ENCODE data around the gene NSUN5.
A peak's percentile ranks its signal among the peaks of the same experiment; 100 is the strongest.
"Not testable (repeated sequence)": the region's sequence is repeated elsewhere in the genome, so short reads cannot be mapped to it uniquely, and the experiment has no call there.

Gene NSUN5

DNA sequence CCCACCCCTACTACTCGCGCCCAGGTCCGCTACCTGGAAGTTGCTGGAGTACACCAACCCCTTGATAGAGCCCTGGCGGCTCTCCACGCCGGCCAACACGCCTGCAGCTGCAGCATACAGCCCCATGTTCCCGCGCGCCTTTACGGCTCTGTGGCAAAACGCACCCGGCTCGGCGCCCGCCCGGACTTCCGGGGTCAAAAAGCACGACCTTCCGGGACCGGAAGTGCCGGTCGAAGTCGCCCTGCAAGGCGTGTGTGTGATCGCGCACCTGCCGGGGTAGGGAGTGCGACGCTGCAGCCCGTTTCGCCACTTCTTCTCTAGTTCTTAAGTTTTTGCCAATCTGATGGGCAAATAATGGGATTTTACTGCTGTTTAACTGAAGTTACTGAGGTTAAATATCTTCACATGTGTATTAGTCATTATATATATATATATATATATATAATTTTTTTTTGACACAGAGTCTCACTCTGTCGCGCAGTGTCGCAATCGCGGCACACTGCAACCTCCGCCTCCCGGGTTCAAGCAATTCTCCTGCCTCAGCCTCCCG is at the start of gene NSUN5:
Gene NSUN5 (minus strand): TSS at position 162 of the 550 bp plus-strand sequence. CDS start 36 bp downstream, at position 126.
- DNase-seq (ENCODE audit: low read depth in 2 of 2) = peak; percentile 72 to 78

DNA sequence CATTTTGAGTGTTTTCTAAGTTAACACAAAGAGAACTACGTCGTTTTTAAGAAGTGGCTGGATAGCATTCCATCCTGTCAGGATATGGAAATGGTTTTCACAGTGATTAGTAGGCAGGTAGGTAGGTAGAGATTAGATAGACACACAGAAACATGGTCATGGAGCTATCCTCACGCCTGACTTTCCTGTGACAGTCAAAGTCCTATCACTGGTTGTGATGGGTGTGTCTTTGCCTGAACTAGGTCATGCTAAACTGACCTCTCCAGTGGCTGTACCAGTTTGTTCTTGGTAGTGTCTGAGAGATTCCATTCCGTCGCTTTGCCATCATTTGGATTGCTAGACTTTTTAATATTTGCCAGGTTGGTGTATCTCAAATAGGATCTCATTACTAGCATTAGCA is 47.5 kb upstream of the NSUN5 start:
- DNase-seq (ENCODE audit: low read depth in 2 of 2) = no peak

- DNase-seq (ENCODE audit: low read depth in 2 of 2) = no peak
Observed at GRCh38 chr7:73354821-73355220, 46.2 kb upstream of the NSUN5 start.

DNA sequence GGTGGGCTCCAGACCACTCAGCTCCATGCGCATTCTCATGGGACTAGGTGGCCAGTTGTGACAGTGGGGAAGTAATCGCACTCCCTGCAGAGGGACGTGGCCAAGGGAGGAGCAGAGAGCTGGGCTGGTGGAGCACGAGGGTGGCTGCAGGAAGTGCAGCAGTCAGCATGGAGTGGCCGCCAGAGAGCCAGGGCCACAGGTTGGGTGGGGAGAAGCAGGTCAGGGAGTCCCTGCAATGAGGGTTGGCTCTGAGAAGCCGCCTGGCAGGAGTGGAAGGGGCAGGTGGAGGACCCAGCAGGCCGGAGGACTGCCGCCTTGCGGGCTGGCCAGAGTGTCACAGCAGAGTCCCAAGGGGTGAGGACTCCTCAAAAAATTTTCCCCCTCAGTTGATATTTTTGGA is 45.6 kb upstream of the NSUN5 start:
- DNase-seq (ENCODE audit: low read depth in 2 of 2) = no peak

DNA sequence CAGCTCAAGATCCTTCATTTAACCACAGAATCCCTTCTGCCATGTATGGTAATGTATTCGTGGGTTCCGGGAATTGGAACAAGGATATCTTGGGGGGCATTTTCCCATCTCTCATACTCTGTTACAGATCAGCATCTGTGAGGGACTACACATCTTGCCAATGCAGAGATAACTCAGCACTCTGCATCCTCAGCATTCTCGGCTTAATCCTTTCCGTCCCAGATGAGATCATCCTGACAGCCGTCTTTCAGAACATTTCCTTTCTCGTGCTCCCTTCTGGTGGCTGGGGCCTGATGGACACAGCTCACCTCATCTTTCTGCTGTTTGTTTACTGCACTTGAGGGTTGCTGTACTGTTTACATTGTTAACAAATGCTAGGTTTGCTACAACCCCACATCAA is 44.6 kb upstream of the NSUN5 start:
- DNase-seq (ENCODE audit: low read depth in 2 of 2) = no peak

GRCh38 chr7:73352784-73353183 is 44.2 kb upstream of the NSUN5 start:
- DNase-seq (ENCODE audit: low read depth in 2 of 2) = no peak

- DNase-seq (ENCODE audit: low read depth in 2 of 2) = no peak
Observed at GRCh38 chr7:73351447-73352167, 43.0 kb upstream of the NSUN5 start.

GRCh38 chr7:73350306-73351068 is 41.9 kb upstream of the NSUN5 start:
- DNase-seq (ENCODE audit: low read depth in 2 of 2) = no peak

DNA sequence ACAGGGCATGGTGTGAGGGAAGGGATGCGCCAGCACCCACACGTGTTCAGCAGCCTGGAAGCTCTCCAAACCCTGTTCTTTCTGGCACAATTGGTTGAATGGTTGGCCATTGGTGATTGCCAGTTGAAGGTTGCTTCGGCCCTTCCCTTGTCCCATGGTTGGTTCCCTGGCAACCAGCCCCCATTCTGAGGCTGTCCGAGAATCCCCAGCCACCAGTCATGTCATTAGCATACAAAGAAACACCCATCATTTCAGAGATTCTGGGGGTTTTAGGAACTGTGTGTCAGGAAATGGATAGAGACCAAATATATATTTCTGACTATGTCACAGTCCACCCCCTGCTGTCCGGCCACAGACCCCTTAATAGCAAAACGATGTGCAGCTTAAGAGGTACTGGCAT is 41.1 kb upstream of the NSUN5 start:
- DNase-seq (ENCODE audit: low read depth in 2 of 2) = no peak

- DNase-seq (ENCODE audit: low read depth in 2 of 2) = no peak
Observed at GRCh38 chr7:73345951-73346350, 37.3 kb upstream of the NSUN5 start.

DNA sequence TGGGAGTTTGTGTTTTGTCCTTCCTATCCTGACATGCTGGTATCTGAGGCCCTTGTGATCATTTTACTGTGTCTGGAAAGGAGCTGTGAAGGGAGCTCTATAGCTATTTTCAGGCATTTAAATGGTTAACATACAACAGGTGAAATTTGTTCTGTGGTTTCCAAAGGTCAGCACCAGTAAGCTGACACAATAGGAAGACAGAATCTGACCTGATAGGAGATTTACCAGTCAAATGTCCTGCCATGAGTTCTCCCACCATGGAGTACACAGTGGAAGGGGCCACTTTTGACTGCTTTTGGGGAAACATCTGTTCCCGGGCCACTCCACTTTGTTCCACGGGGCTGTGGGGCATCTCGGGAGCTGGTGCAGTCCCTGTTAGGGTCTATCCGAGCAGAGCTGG is 36.9 kb upstream of the NSUN5 start:
- DNase-seq (ENCODE audit: low read depth in 2 of 2) = no peak

- DNase-seq (ENCODE audit: low read depth in 2 of 2) = no peak
Observed at GRCh38 chr7:73343671-73344380, 35.2 kb upstream of the NSUN5 start.

- no peak for DNase-seq (ENCODE audit: low read depth in 2 of 2)
Observed at GRCh38 chr7:73342645-73343044, 34.0 kb upstream of the NSUN5 start.

- no peak for DNase-seq (ENCODE audit: low read depth in 2 of 2)
Observed at GRCh38 chr7:73341877-73342276, 33.3 kb upstream of the NSUN5 start.

GRCh38 chr7:73340514-73340913 is 31.9 kb upstream of the NSUN5 start:
- DNase-seq (ENCODE audit: low read depth in 2 of 2) = no peak

DNA sequence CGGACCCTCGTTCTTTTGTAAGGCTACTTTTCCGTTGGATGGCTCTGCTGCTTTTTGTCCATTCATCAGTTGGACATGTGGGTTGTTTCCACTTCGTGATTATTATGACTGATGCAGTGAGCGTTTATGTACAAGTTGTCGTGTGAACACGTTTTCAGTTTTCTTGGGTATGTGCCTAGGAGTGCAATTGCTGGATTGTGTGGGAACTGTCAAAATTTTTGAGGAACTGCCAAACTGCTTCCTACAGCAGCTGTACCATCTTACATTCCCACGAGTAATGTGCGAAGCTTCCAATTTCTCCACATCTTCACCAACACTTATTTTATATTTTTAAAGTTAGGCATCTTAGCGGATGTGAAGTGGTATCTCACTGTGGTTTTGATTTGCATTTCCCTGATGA is 29.7 kb upstream of the NSUN5 start:
- DNase-seq (ENCODE audit: low read depth in 2 of 2) = no peak

GRCh38 chr7:73332447-73332846 is 23.8 kb upstream of the NSUN5 start:
- DNase-seq (ENCODE audit: low read depth in 2 of 2) = no peak

GRCh38 chr7:73330772-73331171 is 22.1 kb upstream of the NSUN5 start:
- no peak for DNase-seq (ENCODE audit: low read depth in 2 of 2)

DNA sequence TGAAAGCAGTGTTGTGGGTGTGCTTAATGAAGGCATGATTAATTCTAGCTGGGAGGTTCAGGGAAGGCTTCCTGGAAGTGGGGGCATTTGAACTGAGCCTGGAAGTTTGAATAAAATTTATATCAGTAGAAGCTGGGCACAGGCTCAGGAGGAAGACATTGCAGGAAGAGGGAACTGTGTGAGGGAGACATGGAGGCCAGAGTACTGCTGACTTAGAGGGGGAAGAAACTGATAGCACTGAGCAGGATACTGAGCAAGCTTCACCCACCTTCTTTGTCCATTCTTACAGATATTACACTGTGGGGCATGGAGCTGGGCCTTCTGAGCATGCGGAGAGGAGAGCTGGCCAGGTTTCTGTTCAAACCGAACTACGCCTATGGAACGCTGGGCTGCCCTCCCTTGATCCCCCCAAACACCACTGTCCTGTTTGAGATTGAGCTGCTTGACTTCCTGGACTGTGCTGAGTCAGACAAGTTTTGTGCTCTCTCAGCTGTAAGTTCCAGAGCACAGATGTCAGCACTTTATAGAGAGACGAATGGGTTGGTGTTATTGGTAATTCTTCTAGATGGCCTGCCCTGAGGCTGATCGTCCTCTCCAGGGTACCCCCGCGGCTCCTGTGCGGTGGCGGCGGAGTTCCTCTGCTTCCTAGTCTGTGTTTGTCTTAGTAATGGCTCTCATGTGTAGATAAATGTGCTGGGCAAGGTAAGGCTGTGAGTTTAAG is 21.4 kb upstream of the NSUN5 start:
- no peak for DNase-seq (ENCODE audit: low read depth in 2 of 2)

- DNase-seq (ENCODE audit: low read depth in 2 of 2) = no peak
Observed at GRCh38 chr7:73328696-73329095, 20.1 kb upstream of the NSUN5 start.

- not testable (repeated sequence) for DNase-seq (ENCODE audit: low read depth in 2 of 2)
Observed at GRCh38 chr7:73327922-73328321, 19.3 kb upstream of the NSUN5 start, which contains the start of the genes FKBP6 and TRIM50. Gene FKBP6, plus strand, starts transcription at chr7:73328161. Its CDS starts 268 bp downstream, at chr7:73328429. Gene TRIM50, minus strand, starts transcription at chr7:73328082. Its CDS starts 3,295 bp downstream, at chr7:73324787.
